COLO668 (cell line): ENCODE measurements around the gene ZNF667.

Source experiments
- DNase-seq: peaks from one replicate; lab custom pipeline; 2025; ENCODE audit not compliant: unreplicated experiment; lab: John Stamatoyannopoulos, UW

ZNF667 gene

DNA sequence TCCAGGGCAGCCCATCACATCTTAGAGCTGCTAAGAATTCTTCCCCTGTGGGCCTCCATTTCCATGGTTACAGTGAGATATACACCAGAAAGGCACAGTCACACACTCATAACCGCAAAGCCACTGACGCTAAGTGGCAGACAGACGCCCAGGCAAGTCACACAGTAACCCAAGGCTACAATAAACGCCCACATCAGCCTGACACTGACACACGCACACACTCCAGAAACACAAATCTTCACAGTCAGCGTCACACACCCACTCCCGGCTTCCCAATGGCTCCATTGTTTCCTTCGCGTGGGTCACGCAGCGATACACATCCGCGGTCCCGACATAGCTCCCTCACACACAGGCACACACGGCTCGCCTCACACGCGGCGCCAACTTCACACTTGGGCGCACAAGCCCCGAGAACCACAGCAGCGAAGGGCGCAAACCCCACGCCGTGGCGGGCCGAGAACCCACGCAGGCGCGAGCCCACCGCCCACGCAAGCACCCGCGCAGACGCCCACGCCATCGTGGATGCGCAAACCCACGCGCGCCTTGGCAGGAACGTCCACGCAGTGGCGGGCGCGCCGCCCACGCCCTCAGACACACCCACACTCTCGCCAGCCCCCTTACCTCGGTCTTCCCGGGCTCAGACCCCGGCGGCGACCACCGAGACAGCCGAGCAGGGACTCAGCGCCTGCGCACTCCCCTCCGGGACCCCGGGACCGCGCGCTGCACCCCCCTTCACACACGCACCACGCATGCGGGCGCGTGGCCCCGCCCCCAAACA, at the start of gene ZNF667:
Gene ZNF667 (minus strand): TSS at position 695 of the 778 bp plus-strand sequence. CDS start 14,975 bp downstream, outside the sequence.
- DNase-seq = no peak

DNA sequence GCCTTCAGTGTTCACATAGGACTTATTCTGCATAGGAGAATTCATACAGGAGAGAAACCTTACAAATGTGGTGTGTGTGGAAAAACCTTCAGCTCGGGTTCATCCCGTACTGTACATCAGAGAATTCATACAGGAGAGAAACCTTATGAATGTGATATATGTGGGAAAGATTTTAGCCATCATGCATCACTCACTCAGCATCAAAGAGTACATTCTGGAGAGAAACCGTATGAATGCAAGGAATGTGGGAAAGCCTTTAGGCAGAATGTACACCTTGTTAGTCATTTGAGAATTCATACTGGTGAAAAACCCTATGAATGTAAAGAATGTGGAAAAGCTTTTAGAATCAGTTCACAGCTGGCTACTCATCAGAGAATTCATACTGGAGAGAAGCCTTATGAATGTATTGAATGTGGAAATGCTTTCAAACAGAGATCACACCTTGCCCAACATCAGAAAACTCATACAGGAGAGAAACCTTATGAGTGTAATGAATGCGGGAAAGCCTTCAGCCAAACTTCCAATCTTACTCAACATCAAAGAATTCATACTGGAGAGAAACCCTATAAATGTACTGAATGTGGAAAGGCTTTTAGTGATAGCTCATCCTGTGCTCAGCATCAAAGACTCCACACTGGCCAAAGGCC, 48.2 kb upstream of the ZNF667 start:
- no peak for DNase-seq

DNA sequence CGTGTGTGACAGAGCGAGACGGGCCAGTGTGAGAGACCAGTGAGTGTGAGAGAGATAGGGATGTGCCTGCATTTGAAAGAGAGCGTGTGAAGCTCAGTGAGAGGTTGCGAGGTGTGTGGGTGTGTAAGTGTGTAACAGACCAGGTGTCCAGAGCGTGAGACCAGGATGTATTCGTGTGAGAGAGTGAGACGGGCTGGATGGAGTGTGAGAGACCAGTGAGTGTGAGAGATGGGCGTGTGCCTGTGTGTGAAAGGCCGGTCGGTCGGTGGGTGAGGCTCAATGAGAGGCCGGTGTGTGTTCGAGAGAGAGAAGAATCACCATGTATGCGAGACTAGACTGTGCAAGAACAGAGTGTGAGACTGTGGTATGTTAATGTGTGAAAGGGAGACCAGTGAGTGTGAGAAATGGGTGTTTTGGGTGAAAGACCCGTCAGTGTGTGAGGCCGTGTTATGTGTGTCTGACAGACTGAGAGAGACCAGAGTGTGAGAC, 31.2 kb upstream of the ZNF667 start:
- DNase-seq = no peak

DNA sequence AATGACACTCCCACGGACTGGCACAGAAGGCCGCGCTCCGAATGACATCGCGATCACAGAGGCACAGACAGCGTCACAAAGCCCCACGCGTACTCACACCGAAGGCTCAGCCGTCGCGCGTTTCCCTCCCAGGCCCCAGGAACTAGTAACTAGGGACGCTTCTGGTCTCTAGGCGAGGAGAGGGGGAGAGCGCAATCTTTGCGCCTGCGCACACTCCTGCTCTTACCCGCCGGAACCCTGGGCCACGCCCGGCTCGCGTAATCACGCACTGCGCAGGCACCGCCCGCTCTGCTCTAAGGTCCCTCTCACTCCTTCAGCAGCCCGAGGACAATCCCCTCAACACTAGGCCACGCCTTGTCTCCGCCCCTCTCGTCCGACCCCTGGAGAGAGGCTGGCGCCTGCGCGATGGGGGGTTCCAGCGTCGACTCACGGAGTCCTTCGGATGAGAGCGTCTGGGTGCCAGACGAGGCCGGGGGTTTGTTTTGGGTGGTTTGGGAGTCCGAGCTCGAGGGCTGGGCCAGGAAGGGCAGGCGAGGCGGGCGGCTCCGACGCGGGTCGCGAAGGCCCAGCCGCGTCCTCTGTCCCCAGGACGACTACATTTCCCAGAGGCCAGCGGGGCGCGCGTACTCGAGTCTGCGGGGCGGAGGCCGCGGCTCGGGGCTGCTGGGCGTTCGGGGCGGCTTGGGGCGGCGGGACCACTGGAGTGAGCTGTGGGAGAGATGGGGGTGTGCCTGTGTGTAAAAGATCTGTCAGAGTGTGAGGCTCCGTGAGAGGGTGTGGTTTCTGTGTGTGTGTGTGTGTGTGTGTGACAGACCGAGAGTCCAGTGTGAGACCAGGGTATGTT, 30.5 kb upstream of the ZNF667 start, which contains the start of gene ZNF471:
Gene ZNF471 (plus strand): TSS at position 410 of the 844 bp plus-strand sequence. CDS start 3,717 bp downstream, outside the sequence.
- peak; percentile 92 for DNase-seq

DNA sequence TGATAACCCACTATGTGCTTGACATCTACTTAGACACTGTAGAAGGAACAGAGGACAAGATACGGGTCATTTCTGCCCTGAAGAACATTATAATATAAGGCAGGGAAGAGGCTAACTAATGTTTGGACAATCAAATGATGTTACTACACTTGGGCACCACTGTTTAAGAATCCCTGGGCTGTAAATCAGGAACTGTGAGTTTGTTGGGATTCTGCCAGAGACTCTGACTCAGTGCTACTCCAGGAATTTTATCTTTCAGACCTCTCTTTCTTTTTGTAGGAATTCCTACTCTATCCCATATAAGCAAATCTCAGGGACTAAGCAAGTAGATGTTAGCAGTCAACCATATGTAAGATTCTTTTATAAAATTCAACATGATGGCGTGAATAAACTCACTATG, 27.4 kb upstream of the ZNF667 start:
- DNase-seq = no peak

DNA sequence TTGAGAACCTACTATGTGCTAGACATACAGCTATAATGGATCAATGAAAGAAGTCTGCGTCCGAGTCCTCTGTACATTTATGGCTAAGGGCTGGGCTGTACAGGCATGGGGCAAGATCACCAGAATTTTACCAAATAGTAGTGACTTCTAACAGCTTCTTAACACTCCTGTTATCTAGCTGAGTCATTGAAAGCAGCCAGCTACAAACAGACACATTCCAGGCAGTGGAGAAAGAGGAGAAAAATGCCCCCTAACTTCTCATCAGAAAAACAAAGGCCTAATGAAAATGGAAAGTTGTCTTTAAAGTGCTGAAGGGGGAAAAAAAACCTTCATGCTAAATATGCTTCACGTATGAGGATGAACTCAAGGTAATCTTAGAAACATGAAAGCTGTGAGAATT, 14.3 kb upstream of the ZNF667 start:
- DNase-seq = no peak

DNA sequence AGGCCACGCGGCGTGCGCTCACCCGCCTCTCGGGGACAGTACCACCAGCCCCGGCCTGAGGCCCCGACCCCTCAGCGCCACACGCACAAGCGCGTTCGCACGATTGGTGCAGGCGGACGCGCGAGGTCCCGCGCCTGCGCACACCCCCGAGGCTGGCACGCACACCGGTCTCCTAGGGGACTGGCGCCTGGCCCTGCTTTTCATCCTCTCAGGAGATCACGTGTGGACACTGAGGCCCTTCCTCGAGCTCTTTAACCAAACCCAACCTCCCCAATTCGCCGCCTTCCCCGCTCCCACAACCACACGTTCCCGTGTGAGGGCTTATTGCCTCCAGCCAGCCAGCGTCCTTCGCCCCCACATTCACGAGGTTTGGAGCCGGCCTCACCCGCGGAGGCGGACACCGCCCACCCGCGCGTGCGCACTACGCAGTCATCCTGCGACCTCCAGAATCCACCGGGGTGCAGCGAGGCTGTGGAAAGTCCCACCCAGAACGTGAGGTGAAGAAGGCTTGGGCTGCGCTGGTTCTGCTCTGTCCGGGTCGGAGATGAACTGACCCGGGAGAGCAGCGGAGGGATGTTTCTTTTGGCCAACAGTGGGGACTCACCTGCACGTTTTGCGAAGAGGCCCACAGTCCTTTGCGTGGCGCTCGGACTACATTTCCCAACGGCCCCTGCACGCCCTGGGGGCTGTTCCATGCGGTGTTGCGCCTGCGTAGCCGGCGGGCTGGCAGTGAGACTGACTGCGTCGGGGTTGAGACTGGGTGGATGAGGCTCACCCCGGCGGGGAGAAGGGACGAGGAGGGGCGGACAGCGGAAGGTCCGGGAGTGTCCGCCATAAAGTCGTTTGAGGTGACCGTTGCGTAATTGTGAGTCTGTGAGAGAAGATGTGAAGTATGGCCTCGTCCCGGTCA, 539 bp upstream of the ZNF667 start:
- no peak for DNase-seq

DNA sequence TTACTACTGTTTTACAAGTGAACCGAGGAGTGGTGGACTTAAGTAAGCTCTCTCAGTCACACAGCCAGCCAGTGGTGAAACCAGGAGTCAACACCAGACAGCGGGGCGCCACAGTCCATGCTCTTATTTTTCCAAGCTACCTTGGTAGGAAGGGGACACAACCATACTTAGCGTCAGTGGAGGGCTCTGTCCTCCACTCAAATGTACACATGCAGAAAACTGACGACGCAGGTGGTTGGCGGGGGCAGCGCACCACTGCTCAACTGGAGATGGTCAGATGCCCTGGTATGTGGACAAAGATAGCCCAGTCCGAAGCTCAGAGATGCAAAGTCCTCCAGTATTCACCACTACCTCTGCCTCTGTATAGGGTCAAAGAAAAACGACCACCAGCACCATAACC, 1.1 kb downstream of the ZNF667 start:
- DNase-seq = no peak

DNA sequence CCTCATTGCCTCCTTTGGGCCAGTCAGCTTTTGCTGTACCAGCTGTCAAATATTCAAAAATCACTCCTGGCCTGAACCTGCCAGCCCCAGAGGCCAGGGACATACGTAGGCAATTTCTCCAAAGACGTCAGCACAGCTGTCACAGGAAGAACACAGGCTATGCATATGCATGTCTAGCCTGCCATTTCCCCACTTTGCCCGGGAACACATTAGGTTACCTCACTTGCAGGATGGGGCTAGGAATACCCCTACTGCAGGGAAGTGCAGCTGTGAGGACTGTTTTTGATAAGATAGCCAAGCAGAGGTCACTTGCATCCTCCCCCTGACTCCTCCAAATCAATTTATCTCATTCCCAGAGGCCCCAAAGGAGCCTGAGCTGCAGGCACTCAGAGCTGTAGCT, 2.8 kb downstream of the ZNF667 start:
- DNase-seq = no peak

DNA sequence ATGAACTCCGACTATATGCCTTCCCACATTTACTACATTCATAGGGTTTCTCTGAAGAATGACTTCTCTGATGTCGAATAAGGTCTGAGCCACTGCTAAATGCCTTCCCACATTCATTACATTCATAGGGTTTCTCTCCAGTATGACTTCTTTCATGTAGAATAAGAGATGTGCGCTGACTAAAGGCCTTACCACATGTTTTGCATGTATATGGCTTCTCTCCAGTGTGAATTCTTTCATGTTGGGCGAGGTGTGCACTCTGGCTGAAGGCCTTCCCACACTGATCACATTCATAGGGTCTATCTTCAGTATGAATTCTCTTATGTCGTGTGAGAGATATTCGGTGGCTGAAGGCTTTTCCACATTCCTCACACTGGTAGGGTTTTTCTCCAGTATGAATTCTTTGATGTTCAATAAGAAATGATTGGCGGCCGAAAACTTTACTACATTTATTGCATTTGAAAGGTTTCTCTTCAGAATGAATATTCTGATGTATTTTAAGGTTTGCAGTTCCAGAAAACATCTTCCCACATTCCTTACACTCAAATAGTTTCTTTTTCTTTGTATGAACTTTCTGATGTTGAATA, 35.8 kb downstream of the ZNF667 start:
- no peak for DNase-seq

DNA sequence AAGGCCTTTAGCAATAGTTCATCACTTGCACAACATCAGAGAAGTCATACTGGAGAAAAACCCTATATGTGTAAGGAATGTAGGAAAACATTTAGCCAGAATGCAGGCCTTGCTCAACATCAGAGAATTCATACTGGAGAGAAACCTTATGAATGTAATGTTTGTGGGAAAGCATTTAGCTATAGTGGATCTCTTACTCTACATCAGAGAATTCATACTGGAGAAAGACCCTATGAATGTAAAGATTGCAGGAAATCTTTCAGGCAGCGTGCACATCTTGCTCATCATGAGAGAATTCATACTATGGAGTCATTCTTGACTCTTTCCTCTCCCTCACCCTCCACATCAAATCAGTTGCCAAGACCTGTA, 53.2 kb downstream of the ZNF667 start:
- no peak for DNase-seq

DNA sequence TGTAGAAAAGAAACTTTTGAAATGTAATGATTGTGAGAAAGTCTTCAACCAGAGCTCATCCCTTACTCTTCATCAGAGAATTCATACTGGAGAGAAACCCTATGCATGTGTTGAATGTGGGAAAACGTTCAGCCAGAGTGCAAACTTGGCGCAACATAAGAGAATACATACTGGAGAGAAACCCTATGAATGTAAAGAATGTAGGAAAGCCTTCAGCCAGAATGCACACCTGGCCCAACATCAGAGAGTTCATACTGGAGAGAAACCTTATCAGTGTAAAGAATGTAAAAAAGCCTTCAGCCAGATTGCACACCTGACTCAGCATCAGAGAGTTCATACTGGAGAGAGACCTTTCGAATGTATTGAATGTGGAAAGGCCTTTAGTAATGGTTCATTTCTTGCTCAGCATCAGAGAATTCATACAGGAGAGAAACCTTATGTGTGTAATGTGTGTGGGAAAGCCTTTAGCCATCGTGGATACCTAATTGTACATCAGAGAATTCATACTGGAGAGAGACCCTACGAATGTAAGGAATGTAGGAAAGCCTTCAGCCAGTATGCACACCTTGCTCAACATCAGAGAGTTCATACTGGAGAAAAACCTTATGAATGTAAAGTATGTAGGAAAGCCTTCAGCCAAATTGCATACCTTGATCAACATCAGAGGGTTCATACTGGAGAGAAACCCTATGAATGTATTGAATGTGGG, 53.7 kb downstream of the ZNF667 start:
- no peak for DNase-seq

DNA sequence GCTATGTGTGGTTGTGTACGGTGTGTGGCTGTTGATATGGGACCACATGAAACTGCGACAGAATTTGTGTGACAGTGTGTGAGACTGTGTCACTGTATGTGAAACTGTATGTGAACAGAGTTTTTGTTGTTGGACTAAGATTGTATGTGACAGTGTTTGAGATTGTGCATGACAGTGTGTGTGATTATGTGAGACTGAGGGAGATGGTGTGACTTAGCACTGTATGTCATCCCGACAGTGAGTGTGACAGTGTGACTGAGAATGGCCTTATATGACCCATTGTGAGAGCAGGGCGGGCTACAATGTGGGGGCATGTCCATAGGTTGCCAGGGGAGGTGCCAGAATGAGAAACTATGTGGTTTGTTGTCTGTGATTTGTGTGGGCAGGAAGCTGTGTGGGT, 72.1 kb downstream of the ZNF667 start:
- DNase-seq = no peak

DNA sequence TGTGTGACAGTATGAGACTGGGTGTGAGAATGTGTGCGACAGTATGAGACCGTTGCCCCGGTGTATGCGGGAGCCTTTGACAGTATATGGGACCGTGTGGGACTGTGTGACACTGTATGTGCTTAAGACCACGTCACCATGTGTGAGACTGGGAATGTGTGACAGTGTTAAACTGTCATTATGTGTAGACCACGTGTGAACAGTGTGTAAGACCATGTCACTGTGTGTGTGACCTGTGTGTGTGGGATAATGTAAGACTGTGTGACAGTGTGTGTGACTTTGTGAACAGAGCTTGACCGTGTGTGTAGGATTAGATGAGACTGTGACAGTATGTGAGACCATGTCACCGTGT, 72.5 kb downstream of the ZNF667 start:
- no peak for DNase-seq

DNA sequence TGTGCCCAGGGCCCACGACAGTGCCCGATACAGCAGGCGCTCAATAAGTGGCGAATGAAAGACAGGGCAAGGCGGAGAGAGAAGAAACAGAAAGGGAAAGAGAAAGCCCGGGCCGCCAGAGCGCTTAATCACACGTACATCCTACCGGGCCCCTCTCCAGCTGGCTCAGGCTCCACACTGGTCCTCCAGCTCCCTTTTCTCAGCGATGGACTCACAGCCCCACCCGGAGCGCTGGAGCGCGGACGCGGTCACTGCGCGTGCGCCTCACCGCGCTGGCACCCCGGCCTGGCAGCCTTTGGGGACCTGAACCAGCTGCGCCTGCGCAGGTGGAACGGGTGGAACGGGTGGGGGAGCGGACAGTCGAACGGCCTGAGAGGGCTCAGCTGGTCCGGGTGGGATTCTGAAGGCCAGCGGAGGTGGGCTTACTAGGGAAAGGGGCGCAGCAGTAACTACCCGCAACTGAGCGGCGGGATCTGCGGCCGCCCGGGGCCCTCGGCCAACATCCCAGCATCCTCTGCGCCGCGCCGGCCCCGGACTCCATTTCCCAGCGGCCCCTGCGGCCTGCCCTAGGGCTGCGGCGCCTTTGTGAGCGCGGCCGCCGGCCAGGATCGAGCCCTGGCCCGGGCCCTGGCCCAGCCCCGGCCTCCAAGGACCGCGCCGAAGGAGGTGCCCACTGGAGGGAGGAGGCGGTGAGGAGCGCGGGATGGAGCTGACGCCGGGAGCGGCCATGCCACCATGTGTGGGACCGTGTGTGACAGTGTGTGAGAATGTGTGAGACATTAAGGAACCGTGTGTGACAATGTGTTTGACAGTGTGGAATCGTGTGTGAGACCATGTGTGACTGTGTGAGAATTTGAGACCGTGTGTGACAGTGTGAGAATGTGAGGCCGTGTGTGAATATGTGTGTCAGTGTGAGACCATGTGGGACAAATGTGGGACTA, 73.1 kb downstream of the ZNF667 start, which contains the start of gene ZNF583:
Gene ZNF583 (plus strand): TSS at position 569 of the 941 bp plus-strand sequence. CDS start 2,783 bp downstream, outside the sequence.
- peak; percentile 88 for DNase-seq

DNA sequence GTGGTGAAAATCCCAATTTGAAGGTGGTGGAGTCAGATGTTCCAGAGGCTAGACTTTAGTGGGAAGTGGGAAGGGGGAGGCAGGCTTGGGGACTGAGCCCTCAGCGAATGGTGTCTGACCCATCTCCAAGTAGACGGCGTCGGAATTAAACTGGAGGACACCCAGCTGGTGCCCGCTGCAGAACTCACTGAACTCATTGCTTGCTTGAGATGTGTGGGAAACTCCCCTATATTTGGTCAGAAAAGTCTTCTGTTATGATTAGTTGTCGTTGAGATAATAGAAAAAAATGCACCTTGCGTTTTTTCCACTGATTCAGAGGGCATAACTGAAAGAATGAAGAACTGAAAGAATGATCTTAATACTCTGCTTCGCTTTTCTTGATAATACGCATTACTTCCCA, 73.9 kb downstream of the ZNF667 start:
- no peak for DNase-seq

DNA sequence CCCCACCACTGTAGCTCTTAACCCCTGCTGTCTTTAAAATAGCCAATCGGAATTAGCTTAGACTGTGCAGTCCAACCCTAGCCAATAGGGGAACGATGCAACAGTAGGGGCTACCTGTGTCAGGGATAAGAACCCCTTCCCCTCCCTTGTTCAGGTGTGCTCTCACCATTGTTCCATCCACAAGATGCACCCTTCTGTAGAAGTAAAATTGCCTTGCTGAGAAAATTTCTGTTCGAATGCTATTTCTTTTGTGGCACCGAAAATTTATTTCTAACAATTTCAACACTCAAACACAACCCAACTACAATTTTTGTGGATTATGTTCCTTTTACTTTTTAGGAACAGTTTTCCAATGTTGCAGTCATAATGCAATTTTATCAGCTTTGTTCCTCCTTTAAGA, 76.7 kb downstream of the ZNF667 start:
- DNase-seq = no peak

DNA sequence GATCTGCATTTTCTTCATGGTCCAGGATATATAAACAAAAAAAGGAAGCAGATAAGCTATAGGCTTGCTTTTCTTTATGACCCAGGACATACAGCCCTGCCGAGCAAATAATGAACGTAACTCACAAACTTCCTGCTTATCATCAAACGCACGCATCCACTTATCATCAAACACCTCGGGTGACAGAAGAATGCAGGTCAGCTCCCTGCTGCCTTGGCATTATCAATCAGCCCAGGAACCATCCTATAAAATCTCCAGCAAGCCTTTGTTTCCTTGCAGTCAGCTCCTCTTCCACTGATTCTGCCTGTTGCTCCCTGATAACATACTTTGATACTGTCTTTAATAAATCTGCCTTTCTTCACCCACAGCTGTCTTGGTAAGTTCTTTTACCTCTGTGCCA, 78.3 kb downstream of the ZNF667 start:
- DNase-seq = no peak
